HPDE6-E6E7 (cell line): ENCODE measurements around the gene BAZ2B.

ENCODE experiments used
- DNase-seq: peaks from one replicate; pipeline ENCODE4 v3.0.0; 2011; ENCODE audit warnings: missing footprints; ENCODE audit errors: extremely low spot score

The BAZ2B gene

GRCh38 chr2:159617100-159617499 lies 752 bp upstream of the BAZ2B start:
- DNase-seq = no peak

- peak; percentile 66 for DNase-seq
Observed at GRCh38 chr2:159615367-159616285, 722 bp downstream of the BAZ2B start.

- DNase-seq = peak; percentile 10
Observed at GRCh38 chr2:159614534-159615366, 1.6 kb downstream of the BAZ2B start.

- DNase-seq = no peak
Observed at GRCh38 chr2:159613651-159614285, 2.6 kb downstream of the BAZ2B start.

GRCh38 chr2:159613091-159613490 lies 3.3 kb downstream of the BAZ2B start:
- no peak for DNase-seq

GRCh38 chr2:159612255-159612901 lies 4.0 kb downstream of the BAZ2B start:
- DNase-seq = no peak

GRCh38 chr2:159609811-159610549 lies 6.4 kb downstream of the BAZ2B start:
- no peak for DNase-seq

- DNase-seq = no peak
Observed at GRCh38 chr2:159608723-159609308, 7.5 kb downstream of the BAZ2B start.

- DNase-seq = no peak
Observed at GRCh38 chr2:159608108-159608507, 8.2 kb downstream of the BAZ2B start.

GRCh38 chr2:159606287-159606686 lies 10.1 kb downstream of the BAZ2B start:
- no peak for DNase-seq

GRCh38 chr2:159605441-159606178 lies 10.7 kb downstream of the BAZ2B start:
- DNase-seq = no peak

- no peak for DNase-seq
Observed at GRCh38 chr2:159604159-159604558, 12.2 kb downstream of the BAZ2B start.

- peak; percentile 67 for DNase-seq
Observed at GRCh38 chr2:159600752-159601151, 15.6 kb downstream of the BAZ2B start.

- DNase-seq = no peak
Observed at GRCh38 chr2:159595410-159596046, 20.8 kb downstream of the BAZ2B start.

GRCh38 chr2:159592441-159592840 lies 23.9 kb downstream of the BAZ2B start:
- DNase-seq = no peak

GRCh38 chr2:159591221-159591620 lies 25.1 kb downstream of the BAZ2B start:
- DNase-seq = no peak

GRCh38 chr2:159589286-159589685 lies 27.1 kb downstream of the BAZ2B start:
- DNase-seq = no peak

GRCh38 chr2:159586034-159586433 lies 30.3 kb downstream of the BAZ2B start:
- DNase-seq = no peak

- no peak for DNase-seq
Observed at GRCh38 chr2:159585622-159586021, 30.7 kb downstream of the BAZ2B start.
